HEK293 (cell line): ENCODE results near the gene RALA.

Source experiments
- CTCF ChIA-PET: fragments of 350-600 bp; formaldehyde crosslinking; extraction: SDS; loops from one replicate; lab custom pipeline; 2021; ENCODE audit warnings: antibody characterized with exemption; lab: Yijun Ruan, JAX
- POLR2A ChIA-PET: fragments of 300-600 bp; formaldehyde crosslinking; extraction: SDS; loops from one replicate; lab custom pipeline; 2020; ENCODE audit warnings: antibody characterized with exemption, inconsistent platforms; lab: Yijun Ruan, JAX
- H3K27ac ChIP-seq: fragments of 200-500 bp; sonication (Bioruptor generic); 2 replicates; pipeline ENCODE4 v1.5.1; 2014; ENCODE audit warnings: low read depth, low read length, control low read depth, inconsistent platforms; ENCODE audit errors: extremely low read depth
- H3K36me3 ChIP-seq, 2 experiments: fragments of 200-500 bp in 1 of 2; sonication (Bioruptor generic) in 1 of 2; 1 replicate in 1 of 2; 2 replicates in 1 of 2; pipeline ENCODE4 v1.5.1; 2014 to 2017; ENCODE audit warnings: inconsistent platforms in 2 of 2, low read length in 2 of 2; ENCODE audit not compliant: control insufficient read depth in 2 of 2, insufficient read depth in 1 of 2
- H3K4me1 ChIP-seq: fragments of 200-500 bp; sonication (Bioruptor generic); 2 replicates; pipeline ENCODE4 v1.5.1; 2014; ENCODE audit warnings: mild to moderate bottlenecking, low read length, inconsistent platforms; ENCODE audit not compliant: control insufficient read depth, insufficient read depth
- H3K4me3 ChIP-seq: 2 replicates; pipeline ENCODE4 v1.5.1; 2011; ENCODE audit warnings: low read depth, mild to moderate bottlenecking, control low read depth, low read length, moderate library complexity
- H3K9me3 ChIP-seq: fragments of 200-500 bp; sonication (Bioruptor generic); 2 replicates; pipeline ENCODE4 v1.5.1; 2014; ENCODE audit warnings: low read depth, low read length, inconsistent platforms; ENCODE audit not compliant: control insufficient read depth, insufficient read depth
- FEZF1 ChIP-seq: fragments of 450-650 bp; formaldehyde crosslinking; IDR thresholded peaks from 2 replicates; pipeline ENCODE4 v1.5.1; 2016; ENCODE audit warnings: missing biosample characterization, missing genetic modification characterization
- KLF8 ChIP-seq: fragments of 450-650 bp; formaldehyde crosslinking; IDR thresholded peaks from 2 replicates; pipeline ENCODE4 v1.5.1; 2016; ENCODE audit warnings: missing biosample characterization, missing genetic modification characterization
- MYNN ChIP-seq: fragments of 450-650 bp; formaldehyde crosslinking; IDR thresholded peaks from 2 replicates; pipeline ENCODE4 v1.5.1; 2016; ENCODE audit warnings: missing biosample characterization, missing genetic modification characterization, borderline replicate concordance
- SP3 ChIP-seq: fragments of 450-650 bp; formaldehyde crosslinking; IDR thresholded peaks from 2 replicates; pipeline ENCODE4 v1.5.1; 2016; ENCODE audit warnings: missing biosample characterization, missing genetic modification characterization
- WT1 ChIP-seq: fragments of 450-650 bp; formaldehyde crosslinking; IDR thresholded peaks from 2 replicates; pipeline ENCODE4 v1.5.1; 2016; ENCODE audit warnings: missing biosample characterization, missing genetic modification characterization
- ZBTB17 ChIP-seq: fragments of 450-650 bp; formaldehyde crosslinking; IDR thresholded peaks from 2 replicates; pipeline ENCODE4 v1.5.1; 2016; ENCODE audit warnings: missing biosample characterization, missing genetic modification characterization
- ZEB2 ChIP-seq: fragments of 450-650 bp; formaldehyde crosslinking; IDR thresholded peaks from 2 replicates; pipeline ENCODE4 v1.5.1; 2016; ENCODE audit warnings: missing biosample characterization, missing genetic modification characterization
- ZNF157 ChIP-seq: fragments of 450-650 bp; formaldehyde crosslinking; IDR thresholded peaks from 2 replicates; pipeline ENCODE4 v1.5.1; 2016; ENCODE audit warnings: missing biosample characterization, missing genetic modification characterization
- ZNF175 ChIP-seq: fragments of 450-650 bp; formaldehyde crosslinking; IDR thresholded peaks from 2 replicates; pipeline ENCODE4 v1.5.1; 2016; ENCODE audit warnings: missing biosample characterization, missing genetic modification characterization
- ZNF223 ChIP-seq: fragments of 450-650 bp; formaldehyde crosslinking; IDR thresholded peaks from 2 replicates; pipeline ENCODE4 v1.5.1; 2016; ENCODE audit warnings: missing biosample characterization, missing genetic modification characterization
- ZNF266 ChIP-seq: fragments of 450-650 bp; formaldehyde crosslinking; IDR thresholded peaks from 2 replicates; pipeline ENCODE4 v1.5.1; 2016; ENCODE audit warnings: missing biosample characterization, missing genetic modification characterization, low read depth
- ZNF423 ChIP-seq: fragments of 450-650 bp; formaldehyde crosslinking; IDR thresholded peaks from 2 replicates; pipeline ENCODE4 v1.5.1; 2016; ENCODE audit warnings: missing biosample characterization, missing genetic modification characterization
- ZNF510 ChIP-seq: fragments of 450-650 bp; formaldehyde crosslinking; IDR thresholded peaks from 2 replicates; pipeline ENCODE4 v1.5.1; 2018; ENCODE audit warnings: mild to moderate bottlenecking, missing genetic modification characterization, missing biosample characterization; ENCODE audit not compliant: insufficient replicate concordance
- ZNF530 ChIP-seq: fragments of 450-650 bp; formaldehyde crosslinking; IDR thresholded peaks from 2 replicates; pipeline ENCODE4 v1.5.1; 2016; ENCODE audit warnings: low read depth, missing biosample characterization, missing genetic modification characterization
- ZNF544 ChIP-seq: fragments of 450-650 bp; formaldehyde crosslinking; IDR thresholded peaks from 2 replicates; pipeline ENCODE4 v1.5.0; 2017; ENCODE audit warnings: missing biosample characterization, missing genetic modification characterization
- ZNF747 ChIP-seq: fragments of 450-650 bp; formaldehyde crosslinking; IDR thresholded peaks from 2 replicates; pipeline ENCODE4 v1.5.1; 2016; ENCODE audit warnings: missing biosample characterization, missing genetic modification characterization
- ZNF843 ChIP-seq: fragments of 450-650 bp; formaldehyde crosslinking; IDR thresholded peaks from 2 replicates; pipeline ENCODE4 v1.5.1; 2016; ENCODE audit warnings: missing biosample characterization, missing genetic modification characterization
- TF ChIP-seq, protein P1 (sequence below): fragments of 450-650 bp; formaldehyde crosslinking; IDR thresholded peaks from 2 replicates; pipeline ENCODE4 v1.5.1; 2016; ENCODE audit warnings: missing biosample characterization, missing genetic modification characterization
- TF ChIP-seq, protein P2 (sequence below): fragments of 450-650 bp; formaldehyde crosslinking; IDR thresholded peaks from 2 replicates; pipeline ENCODE4 v1.5.1; 2017; ENCODE audit warnings: missing biosample characterization, mild to moderate bottlenecking, missing genetic modification characterization, moderate library complexity
- TF ChIP-seq, protein P3 (sequence below): fragments of 450-650 bp; formaldehyde crosslinking; IDR thresholded peaks from 2 replicates; pipeline ENCODE4 v1.5.1; 2016; ENCODE audit warnings: missing biosample characterization, missing genetic modification characterization

RALA gene

DNA sequence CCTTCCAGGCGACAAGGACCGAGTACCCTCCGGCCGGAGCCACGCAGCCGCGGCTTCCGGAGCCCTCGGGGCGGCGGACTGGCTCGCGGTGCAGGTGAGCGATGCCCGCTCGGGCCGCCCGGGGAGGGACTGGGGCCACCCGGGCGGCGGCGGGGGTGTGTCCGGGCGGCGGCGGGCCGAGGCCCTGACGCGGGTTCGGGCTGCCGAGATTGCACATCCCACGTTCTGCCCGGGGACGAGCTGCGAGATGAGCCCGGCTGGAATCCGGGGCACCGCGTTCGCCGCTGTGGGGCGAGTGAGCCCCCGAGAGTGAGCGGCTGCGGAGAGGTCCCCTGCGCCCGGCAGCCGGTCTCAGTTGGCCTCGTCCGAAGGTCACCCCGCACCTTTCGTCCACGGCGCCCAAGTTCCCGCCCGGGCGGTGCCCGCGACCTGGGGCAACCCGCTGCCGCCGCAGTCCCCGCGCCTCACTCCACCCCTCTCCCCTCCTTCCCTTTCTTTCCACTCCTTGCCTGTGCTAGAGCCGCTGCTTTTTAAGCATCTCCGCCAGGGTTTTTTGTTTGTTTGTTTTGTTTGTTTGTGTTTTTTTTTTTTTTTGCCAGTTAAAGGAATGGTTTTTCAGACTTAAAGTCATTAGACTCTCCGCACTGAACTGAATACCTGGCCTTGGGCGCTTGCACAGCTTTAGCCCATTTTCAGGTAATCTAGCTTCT, 515 bp downstream of the RALA start (continued):
- TF ChIP-seq, protein P1, sequence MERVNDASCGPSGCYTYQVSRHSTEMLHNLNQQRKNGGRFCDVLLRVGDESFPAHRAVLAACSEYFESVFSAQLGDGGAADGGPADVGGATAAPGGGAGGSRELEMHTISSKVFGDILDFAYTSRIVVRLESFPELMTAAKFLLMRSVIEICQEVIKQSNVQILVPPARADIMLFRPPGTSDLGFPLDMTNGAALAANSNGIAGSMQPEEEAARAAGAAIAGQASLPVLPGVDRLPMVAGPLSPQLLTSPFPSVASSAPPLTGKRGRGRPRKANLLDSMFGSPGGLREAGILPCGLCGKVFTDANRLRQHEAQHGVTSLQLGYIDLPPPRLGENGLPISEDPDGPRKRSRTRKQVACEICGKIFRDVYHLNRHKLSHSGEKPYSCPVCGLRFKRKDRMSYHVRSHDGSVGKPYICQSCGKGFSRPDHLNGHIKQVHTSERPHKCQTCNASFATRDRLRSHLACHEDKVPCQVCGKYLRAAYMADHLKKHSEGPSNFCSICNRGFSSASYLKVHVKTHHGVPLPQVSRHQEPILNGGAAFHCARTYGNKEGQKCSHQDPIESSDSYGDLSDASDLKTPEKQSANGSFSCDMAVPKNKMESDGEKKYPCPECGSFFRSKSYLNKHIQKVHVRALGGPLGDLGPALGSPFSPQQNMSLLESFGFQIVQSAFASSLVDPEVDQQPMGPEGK (tag by site-specific recombination): no peak
- TF ChIP-seq MYNN (no peak), ZNF423 (tag by site-specific recombination) (0 out of 2 replicates have a peak, but pooled peaks have one; percentile 1), ZNF530 (tag by site-specific recombination) (no peak), ZEB2 (tag by site-specific recombination) (no peak), FEZF1 (tag by site-specific recombination) (no peak), ZNF747 (no peak), ZNF544 (tag by site-specific recombination) (no peak), ZNF223 (tag by site-specific recombination) (no peak), SP3 (0 out of 2 replicates have a peak, but pooled peaks have one; percentile 9), ZNF157 (tag by site-specific recombination) (no peak)

DNA sequence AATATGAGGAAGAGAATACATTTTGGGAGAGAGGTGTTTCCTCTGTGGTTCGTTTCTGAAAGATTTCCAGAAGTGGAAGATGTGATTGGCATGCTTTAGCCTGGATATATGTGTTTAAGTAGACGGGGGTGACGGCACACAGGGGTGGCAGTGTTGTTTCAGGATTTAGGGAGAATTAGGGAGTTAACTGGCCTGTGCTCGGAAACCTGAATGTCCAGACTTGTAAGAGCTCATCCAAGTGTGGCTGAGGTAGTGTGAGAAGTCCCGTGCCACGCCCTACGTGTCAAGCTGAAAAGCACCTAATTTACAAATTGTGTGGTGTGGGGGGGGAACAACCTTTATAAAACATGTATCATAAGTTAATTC, 1.1 kb downstream of the RALA start:
- POLR2A ChIA-PET: interaction anchor here (0.7 to 2.7 kb wide), 5 partner anchors 35 to 426 kb away, joined by 3 to 14 read pairs (median 3); no protein-coding TSS in a partner anchor
- Histone ChIP-seq H3K4me3 (peak overlapping the region; percentile 86), H3K9me3 (no peaks in the 10 kb centered on the region), H3K4me1 (peaks cover 23% of the 10 kb centered on the region), H3K36me3 (no peaks in the 10 kb centered on the region; a peak in 1 of 3 replicates), H3K27ac (no peak overlapping the region; the same call in 1 of the 2 replicates)
- TF ChIP-seq, protein P1 (tag by site-specific recombination): no peak
- TF ChIP-seq WT1: peak; percentile 74
- CTCF ChIA-PET: interaction anchor here (0.6 to 1.5 kb wide), 5 partner anchors 26 to 166 kb away, joined by 3 to 6 read pairs (median 3); no protein-coding TSS in a partner anchor

DNA sequence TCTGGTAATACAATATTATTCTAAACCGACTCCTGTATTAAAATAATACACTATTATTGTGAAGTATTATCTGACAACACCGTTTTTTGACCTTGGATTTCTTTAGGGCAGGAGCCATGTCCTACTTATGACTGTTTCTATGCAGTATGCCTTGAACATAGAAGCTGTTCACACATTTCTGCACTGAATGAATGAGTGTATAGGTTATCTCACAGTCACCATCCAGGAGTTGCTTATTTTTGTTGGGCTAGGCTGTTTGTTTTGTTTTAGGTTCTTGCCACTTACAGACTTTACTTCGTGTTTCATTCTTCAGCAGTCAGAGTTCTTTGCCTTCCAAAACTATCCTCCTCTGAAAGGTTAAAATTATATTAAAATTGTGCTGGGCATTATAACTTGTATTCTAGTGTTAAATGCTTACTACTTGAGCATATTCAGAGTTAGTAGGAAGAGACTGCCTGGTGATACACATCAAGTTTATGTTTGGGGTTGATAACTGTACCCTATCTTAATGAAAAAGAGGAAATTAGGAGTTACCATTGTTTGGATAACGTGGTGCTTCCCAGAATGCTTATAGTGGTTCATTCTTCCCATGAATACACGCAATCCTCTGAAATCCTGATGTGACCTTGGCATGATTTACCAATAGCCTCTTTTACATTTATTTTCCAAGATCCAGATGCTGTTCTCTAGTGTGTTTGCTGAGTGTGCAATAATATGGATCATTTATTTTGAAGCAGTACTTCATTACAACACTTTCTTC, 1.7 kb downstream of the RALA start:
- Histone ChIP-seq H3K9me3 (no peaks in the 10 kb centered on the region), H3K4me1 (peaks cover 23% of the 10 kb centered on the region), H3K27ac (no peak overlapping the region), H3K36me3 (no peaks in the 10 kb centered on the region; a peak in 1 of 3 replicates), H3K4me3 (peak overlapping the region; percentile 86)
- POLR2A ChIA-PET: interaction anchor here (0.8 to 1.0 kb wide), 3 partner anchors 36 to 426 kb away, joined by 3 read pairs; no protein-coding TSS in a partner anchor
- CTCF ChIA-PET: interaction anchor here (0.6 to 1.5 kb wide), 4 partner anchors 26 to 166 kb away, joined by 3 to 6 read pairs (median 3); no protein-coding TSS in a partner anchor
- no peak for TF ChIP-seq ZNF544 (tag by site-specific recombination)
- no peak for TF ChIP-seq ZNF175
- no peak for TF ChIP-seq MYNN
- TF ChIP-seq KLF8: no peak
- TF ChIP-seq, protein P2, sequence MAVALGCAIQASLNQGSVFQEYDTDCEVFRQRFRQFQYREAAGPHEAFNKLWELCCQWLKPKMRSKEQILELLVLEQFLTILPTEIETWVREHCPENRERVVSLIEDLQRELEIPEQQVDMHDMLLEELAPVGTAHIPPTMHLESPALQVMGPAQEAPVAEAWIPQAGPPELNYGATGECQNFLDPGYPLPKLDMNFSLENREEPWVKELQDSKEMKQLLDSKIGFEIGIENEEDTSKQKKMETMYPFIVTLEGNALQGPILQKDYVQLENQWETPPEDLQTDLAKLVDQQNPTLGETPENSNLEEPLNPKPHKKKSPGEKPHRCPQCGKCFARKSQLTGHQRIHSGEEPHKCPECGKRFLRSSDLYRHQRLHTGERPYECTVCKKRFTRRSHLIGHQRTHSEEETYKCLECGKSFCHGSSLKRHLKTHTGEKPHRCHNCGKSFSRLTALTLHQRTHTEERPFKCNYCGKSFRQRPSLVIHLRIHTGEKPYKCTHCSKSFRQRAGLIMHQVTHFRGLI (tag by site-specific recombination): peak; percentile 36; the same call in 1 of the 2 replicates
- TF ChIP-seq ZNF266: no peak
- peak; percentile 40; the same call in 1 of the 2 replicates for TF ChIP-seq ZBTB17 (tag by site-specific recombination)
- no peak for TF ChIP-seq ZNF843 (tag by site-specific recombination)
- no peak for TF ChIP-seq FEZF1 (tag by site-specific recombination)
- TF ChIP-seq ZNF510: no peak
- TF ChIP-seq, protein P3, sequence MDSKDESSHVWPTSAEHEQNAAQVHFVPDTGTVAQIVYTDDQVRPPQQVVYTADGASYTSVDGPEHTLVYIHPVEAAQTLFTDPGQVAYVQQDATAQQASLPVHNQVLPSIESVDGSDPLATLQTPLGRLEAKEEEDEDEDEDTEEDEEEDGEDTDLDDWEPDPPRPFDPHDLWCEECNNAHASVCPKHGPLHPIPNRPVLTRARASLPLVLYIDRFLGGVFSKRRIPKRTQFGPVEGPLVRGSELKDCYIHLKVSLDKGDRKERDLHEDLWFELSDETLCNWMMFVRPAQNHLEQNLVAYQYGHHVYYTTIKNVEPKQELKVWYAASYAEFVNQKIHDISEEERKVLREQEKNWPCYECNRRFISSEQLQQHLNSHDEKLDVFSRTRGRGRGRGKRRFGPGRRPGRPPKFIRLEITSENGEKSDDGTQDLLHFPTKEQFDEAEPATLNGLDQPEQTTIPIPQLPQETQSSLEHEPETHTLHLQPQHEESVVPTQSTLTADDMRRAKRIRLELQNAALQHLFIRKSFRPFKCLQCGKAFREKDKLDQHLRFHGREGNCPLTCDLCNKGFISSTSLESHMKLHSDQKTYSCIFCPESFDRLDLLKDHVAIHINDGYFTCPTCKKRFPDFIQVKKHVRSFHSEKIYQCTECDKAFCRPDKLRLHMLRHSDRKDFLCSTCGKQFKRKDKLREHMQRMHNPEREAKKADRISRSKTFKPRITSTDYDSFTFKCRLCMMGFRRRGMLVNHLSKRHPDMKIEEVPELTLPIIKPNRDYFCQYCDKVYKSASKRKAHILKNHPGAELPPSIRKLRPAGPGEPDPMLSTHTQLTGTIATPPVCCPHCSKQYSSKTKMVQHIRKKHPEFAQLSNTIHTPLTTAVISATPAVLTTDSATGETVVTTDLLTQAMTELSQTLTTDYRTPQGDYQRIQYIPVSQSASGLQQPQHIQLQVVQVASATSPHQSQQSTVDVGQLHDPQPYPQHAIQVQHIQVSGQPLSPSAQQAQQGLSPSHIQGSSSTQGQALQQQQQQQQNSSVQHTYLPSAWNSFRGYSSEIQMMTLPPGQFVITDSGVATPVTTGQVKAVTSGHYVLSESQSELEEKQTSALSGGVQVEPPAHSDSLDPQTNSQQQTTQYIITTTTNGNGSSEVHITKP (tag by site-specific recombination): peak; percentile 69
